Measurements from ENCODE around the gene LDLRAD2. TPM values are rescaled to one million over a fixed set of nuclear protein-coding genes. Genes with fewer than 3 reads are reported as not detected.

The LDLRAD2 gene
- total RNA-seq, 1 donor from 2014 or later: 0.32 TPM

GRCh38 chr1:21869620-21870121, 57.6 kb downstream of the LDLRAD2 start:
- Histone ChIP-seq H3K4me3 (no peak overlapping the region), H3K27ac (peak overlapping the region; percentile 18), H3K27me3 (ENCODE audit: low read depth) (no peaks in the 10 kb centered on the region), H3K9me3 (no peaks in the 10 kb centered on the region), H3K4me1 (no peaks in the 10 kb centered on the region), H3K36me3 (peaks cover 79% of the 10 kb centered on the region)
- no peak for TF ChIP-seq CTCF (IDR thresholded peaks at IDR 0.05)
- peak; percentile 45 to 72 for ATAC-seq
- intact Hi-C loops (cut with DNase I): no loop called here
- no peak for DNase-seq

- DNase-seq (no peak), ATAC-seq (no peak)
- no peaks in the 10 kb centered on the region for H3K4me1 ChIP-seq
- H3K4me3 ChIP-seq: no peak overlapping the region
- no peaks in the 10 kb centered on the region for H3K9me3 ChIP-seq
- H3K27me3 ChIP-seq (ENCODE audit: low read depth): no peaks in the 10 kb centered on the region
- no peak overlapping the region for H3K27ac ChIP-seq
- TF ChIP-seq CTCF (IDR thresholded peaks at IDR 0.05): no peak
- H3K36me3 ChIP-seq: peaks cover 79% of the 10 kb centered on the region
- intact Hi-C loops (cut with DNase I): no loop called here
Measured at GRCh38 chr1:21870611-21871010, 58.5 kb downstream of the LDLRAD2 start.

GRCh38 chr1:21871943-21872342, 59.9 kb downstream of the LDLRAD2 start:
- intact Hi-C loops (cut with DNase I): no loop called here
- ATAC-seq: no peak
- no peak overlapping the region for H3K27ac ChIP-seq

GRCh38 chr1:21872445-21873079, 60.5 kb downstream of the LDLRAD2 start:
- H3K27ac ChIP-seq: no peak overlapping the region
- no peak for ATAC-seq
- intact Hi-C loops (cut with DNase I): no loop called here

More at GRCh38 chr1:21871943-21872342, 59.9 kb downstream of the LDLRAD2 start:
- Histone ChIP-seq H3K4me3 (no peak overlapping the region), H3K36me3 (peaks cover 78% of the 10 kb centered on the region), H3K27me3 (ENCODE audit: low read depth) (no peaks in the 10 kb centered on the region), H3K9me3 (no peaks in the 10 kb centered on the region), H3K4me1 (no peaks in the 10 kb centered on the region)
- no peak for DNase-seq
- TF ChIP-seq CTCF (IDR thresholded peaks at IDR 0.05): no peak

GRCh38 chr1:21873174-21873573, 61.1 kb downstream of the LDLRAD2 start:
- DNase-seq: no peak
- TF ChIP-seq CTCF (IDR thresholded peaks at IDR 0.05): no peak
- H3K27me3 ChIP-seq (ENCODE audit: low read depth): no peaks in the 10 kb centered on the region
- intact Hi-C loops (cut with DNase I): no loop called here
- H3K36me3 ChIP-seq: peaks cover 88% of the 10 kb centered on the region
- H3K4me1 ChIP-seq: no peaks in the 10 kb centered on the region
- no peak overlapping the region for H3K4me3 ChIP-seq
- no peaks in the 10 kb centered on the region for H3K9me3 ChIP-seq
- no peak overlapping the region for H3K27ac ChIP-seq
- no peak for ATAC-seq

More at GRCh38 chr1:21872445-21873079, 60.5 kb downstream of the LDLRAD2 start:
- no peak for TF ChIP-seq CTCF (IDR thresholded peaks at IDR 0.05)
- Histone ChIP-seq H3K9me3 (no peaks in the 10 kb centered on the region), H3K27me3 (ENCODE audit: low read depth) (no peaks in the 10 kb centered on the region), H3K4me1 (no peaks in the 10 kb centered on the region), H3K36me3 (peaks cover 82% of the 10 kb centered on the region), H3K4me3 (no peak overlapping the region)
- no peak for DNase-seq

Data from lower lobe of right lung (tissue), 2 donors.